AG10803 (cell line): ENCODE measurements around the gene HINT2.

ENCODE experiments used
- DNase-seq: peaks from one replicate; pipeline ENCODE4 v3.0.0; 2010; ENCODE audit warnings: low read depth
- H3K4me3 ChIP-seq: 2 replicates; pipeline ENCODE4 v1.5.1; 2011; ENCODE audit warnings: mild to moderate bottlenecking, low read length, control low read depth
- CTCF ChIP-seq: conservative IDR thresholded peaks from 2 replicates; pipeline ENCODE4 v1.5.1; 2011; ENCODE audit warnings: mild to moderate bottlenecking, low read length, control low read depth, inconsistent platforms

The HINT2 gene

GRCh38 chr9:35840881-35841644 is 26.2 kb upstream of the HINT2 start:
- TF ChIP-seq CTCF = no peak
- H3K4me3 ChIP-seq = no peak overlapping the region
- no peak for DNase-seq

GRCh38 chr9:35839926-35840325 is 25.1 kb upstream of the HINT2 start:
- no peak overlapping the region for H3K4me3 ChIP-seq
- no peak for DNase-seq
- no peak for TF ChIP-seq CTCF

GRCh38 chr9:35836595-35836994 is 21.8 kb upstream of the HINT2 start:
- TF ChIP-seq CTCF = no peak
- DNase-seq = no peak
- no peak overlapping the region for H3K4me3 ChIP-seq

GRCh38 chr9:35835766-35836165 is 20.9 kb upstream of the HINT2 start:
- DNase-seq = no peak
- no peak for TF ChIP-seq CTCF
- H3K4me3 ChIP-seq = no peak overlapping the region

- H3K4me3 ChIP-seq = no peak overlapping the region
- no peak for DNase-seq
- TF ChIP-seq CTCF = peak; percentile 28; the same call in 1 of the 2 replicates
These were observed 20.4 kb upstream of the HINT2 start for GRCh38 chr9:35835216-35835632.

- no peak for TF ChIP-seq CTCF
- no peak for DNase-seq
- no peak overlapping the region for H3K4me3 ChIP-seq
These were observed 19.7 kb upstream of the HINT2 start for GRCh38 chr9:35834260-35835215.
